Neural progenitor cell (in vitro differentiated cells): ENCODE results near the gene EFCAB11. TPM values are rescaled to one million over a fixed set of nuclear protein-coding genes. Genes with fewer than 3 reads are reported as not detected.
"Not testable (repeated sequence)": the region's sequence is repeated elsewhere in the genome, so short reads cannot be mapped to it uniquely, and the experiment has no call there.

Experiments used
- DNase-seq: peaks from one replicate; pipeline ENCODE4 v3.0.0-alpha.2; 2016; ENCODE audit warnings: low spot score
- H2AFZ ChIP-seq: fragments of 200-600 bp; sonication (generic); replicated peaks from 2 replicates; pipeline ENCODE4 v1.6.1; 2016; ENCODE audit warnings: antibody characterized with exemption
- H3F3A ChIP-seq: fragments of 200-600 bp; sonication (generic); 2 replicates; pipeline ENCODE4 v1.6.1; 2016; ENCODE audit warnings: antibody characterized with exemption, low read depth
- H3K27ac ChIP-seq: fragments of 200-600 bp; sonication (generic); 2 replicates; pipeline ENCODE4 v1.5.1; 2016; ENCODE audit warnings: mild to moderate bottlenecking
- H3K27me3 ChIP-seq: fragments of 200-600 bp; sonication (generic); 2 replicates; pipeline ENCODE4 v1.6.1; 2016; ENCODE audit warnings: mild to moderate bottlenecking, moderate library complexity
- H3K36me3 ChIP-seq: fragments of 200-600 bp; sonication (generic); 2 replicates; pipeline ENCODE4 v1.5.1; 2016
- H3K4me1 ChIP-seq: fragments of 200-600 bp; sonication (generic); 2 replicates; pipeline ENCODE4 v1.6.1; 2016; ENCODE audit warnings: mixed run types
- H3K4me2 ChIP-seq: fragments of 200-600 bp; sonication (generic); 2 replicates; pipeline ENCODE4 v1.6.1; 2016
- H3K4me3 ChIP-seq: fragments of 200-600 bp; sonication (generic); 2 replicates; pipeline ENCODE4 v1.5.1; 2016
- H3K79me2 ChIP-seq: fragments of 200-600 bp; sonication (generic); 2 replicates; pipeline ENCODE4 v1.6.1; 2016; ENCODE audit warnings: low read depth
- H3K9ac ChIP-seq: fragments of 200-600 bp; sonication (generic); 2 replicates; pipeline ENCODE4 v1.6.1; 2016
- H3K9me3 ChIP-seq: fragments of 200-600 bp; sonication (generic); 2 replicates; pipeline ENCODE4 v1.5.1; 2016; ENCODE audit warnings: low read depth
- H4K20me1 ChIP-seq: fragments of 200-600 bp; sonication (generic); 2 replicates; pipeline ENCODE4 v1.6.1; 2016; ENCODE audit warnings: low read depth
- H3K27ac Mint-ChIP-seq: 3 replicates; pipeline ENCODE4 v1.8.0; 2021; ENCODE audit warnings: mixed read lengths
- H3K27me3 Mint-ChIP-seq: 2 replicates; pipeline ENCODE4 v1.8.0; 2022; ENCODE audit warnings: low read depth, mild to moderate bottlenecking, inconsistent platforms, moderate library complexity, mixed read lengths; ENCODE audit not compliant: insufficient read depth
- H3K36me3 Mint-ChIP-seq: 3 replicates; pipeline ENCODE4 v1.8.0; 2021; ENCODE audit warnings: mixed read lengths
- H3K4me1 Mint-ChIP-seq: 3 replicates; pipeline ENCODE4 v1.8.0; 2021; ENCODE audit warnings: mixed read lengths
- H3K4me3 Mint-ChIP-seq: 3 replicates; pipeline ENCODE4 v1.8.0; 2021; ENCODE audit warnings: mild to moderate bottlenecking, moderate library complexity, mixed read lengths
- H3K9me3 Mint-ChIP-seq: 3 replicates; pipeline ENCODE4 v1.8.0; 2020; ENCODE audit warnings: mixed read lengths
- CTCF ChIP-seq: fragments of 200-600 bp; sonication (generic); IDR thresholded peaks from 2 replicates; pipeline ENCODE4 v1.5.1; 2017; ENCODE audit warnings: antibody characterized with exemption, mild to moderate bottlenecking
- EZH2 ChIP-seq: fragments of 200-600 bp; sonication (generic); IDR thresholded peaks from 2 replicates; pipeline ENCODE4 v1.6.1; 2017; ENCODE audit warnings: antibody characterized with exemption, mild to moderate bottlenecking, moderate library complexity
- EZH2phosphoT487 ChIP-seq: fragments of 200-600 bp; sonication (generic); IDR thresholded peaks from 2 replicates; pipeline ENCODE4 v1.6.1; 2017; ENCODE audit warnings: antibody characterized with exemption
- total RNA-seq: library from RNA; depleted of rRNA; stranded (reverse); fragments of >200 nt; gene quantifications from 2 replicates; pipeline ENCODE4 v1.2.3, GENCODE V29; 2015; ENCODE audit warnings: low replicate concordance

Gene EFCAB11
- total RNA-seq, 1 donor from 2014 or later: 27.6 TPM

GRCh38 chr14:89884761-89885160, 69.8 kb downstream of the EFCAB11 start:
- no peak overlapping the region for H3K4me2 ChIP-seq
- no peak overlapping the region for H3K4me3 ChIP-seq
- no peak overlapping the region for H2AFZ ChIP-seq
- H3K4me1 ChIP-seq: no peaks in the 10 kb centered on the region
- Mint-ChIP-seq H3K27ac (no peak overlapping the region), H3K9me3 (no peaks in the 10 kb centered on the region), H3K36me3 (no peaks in the 10 kb centered on the region), H3K27me3 (peaks cover 4% of the 10 kb centered on the region), H3K4me1 (no peaks in the 10 kb centered on the region), H3K4me3 (no peak overlapping the region)
- no peaks in the 10 kb centered on the region for H4K20me1 ChIP-seq
- no peaks in the 10 kb centered on the region for H3K79me2 ChIP-seq
- H3K9me3 ChIP-seq: no peaks in the 10 kb centered on the region
- no peak for DNase-seq
- TF ChIP-seq EZH2phosphoT487: no peak
- TF ChIP-seq CTCF: no peak
- TF ChIP-seq EZH2: no peak
- no peaks in the 10 kb centered on the region for H3F3A ChIP-seq
- no peak overlapping the region for H3K9ac ChIP-seq
- no peaks in the 10 kb centered on the region for H3K36me3 ChIP-seq
- H3K27me3 ChIP-seq: no peaks in the 10 kb centered on the region
- H3K27ac ChIP-seq: no peak overlapping the region

- Mint-ChIP-seq H3K4me1 (peaks cover 3% of the 10 kb centered on the region), H3K4me3 (no peak overlapping the region), H3K36me3 (no peaks in the 10 kb centered on the region), H3K9me3 (no peaks in the 10 kb centered on the region), H3K27ac (no peak overlapping the region), H3K27me3 (peaks cover 2% of the 10 kb centered on the region)
- Histone ChIP-seq H3K36me3 (no peaks in the 10 kb centered on the region), H3K27me3 (no peaks in the 10 kb centered on the region), H3K27ac (no peak overlapping the region), H4K20me1 (no peaks in the 10 kb centered on the region), H3K9me3 (no peaks in the 10 kb centered on the region), H2AFZ (no peak overlapping the region), H3K9ac (no peak overlapping the region), H3K79me2 (no peaks in the 10 kb centered on the region), H3K4me3 (no peak overlapping the region), H3F3A (no peaks in the 10 kb centered on the region), H3K4me1 (no peaks in the 10 kb centered on the region), H3K4me2 (no peak overlapping the region)
- no peak for DNase-seq
- TF ChIP-seq EZH2 (no peak), CTCF (no peak), EZH2phosphoT487 (no peak)
Measured at GRCh38 chr14:89881839-89882238, 72.7 kb downstream of the EFCAB11 start.

GRCh38 chr14:89874091-89874490, 80.4 kb downstream of the EFCAB11 start:
- not testable (repeated sequence) for H3K79me2 ChIP-seq, H2AFZ ChIP-seq, H3F3A ChIP-seq, H3K4me2 ChIP-seq, H3K27ac Mint-ChIP-seq, H3K27me3 ChIP-seq, H3K27ac ChIP-seq, H3K4me1 ChIP-seq, H4K20me1 ChIP-seq, H3K27me3 Mint-ChIP-seq, H3K9ac ChIP-seq, H3K4me1 Mint-ChIP-seq, H3K9me3 ChIP-seq, DNase-seq, H3K4me3 Mint-ChIP-seq, H3K4me3 ChIP-seq, H3K36me3 ChIP-seq
- peaks cover 27% of the 10 kb centered on the region for H3K9me3 Mint-ChIP-seq
- H3K36me3 Mint-ChIP-seq: peaks cover 14% of the 10 kb centered on the region

- Histone ChIP-seq H3K27me3 (no peaks in the 10 kb centered on the region), H3K4me2 (no peak overlapping the region), H3K79me2 (no peaks in the 10 kb centered on the region), H4K20me1 (no peaks in the 10 kb centered on the region), H3K4me3 (no peak overlapping the region), H3K27ac (no peak overlapping the region), H3K36me3 (no peaks in the 10 kb centered on the region), H3K9ac (no peak overlapping the region), H3F3A (no peaks in the 10 kb centered on the region), H3K9me3 (no peaks in the 10 kb centered on the region), H3K4me1 (no peaks in the 10 kb centered on the region), H2AFZ (no peak overlapping the region)
- TF ChIP-seq EZH2 (no peak), EZH2phosphoT487 (no peak), CTCF (no peak)
- H3K27me3 Mint-ChIP-seq: peaks cover 2% of the 10 kb centered on the region
- H3K4me1 Mint-ChIP-seq: no peaks in the 10 kb centered on the region
- DNase-seq: no peak
- H3K4me3 Mint-ChIP-seq: no peak overlapping the region
- peaks cover 26% of the 10 kb centered on the region for H3K9me3 Mint-ChIP-seq
- peaks cover 13% of the 10 kb centered on the region for H3K36me3 Mint-ChIP-seq
- no peak overlapping the region for H3K27ac Mint-ChIP-seq
Measured at GRCh38 chr14:89870316-89870715, 84.2 kb downstream of the EFCAB11 start.
